Measurements from ENCODE around the gene MOCS1. TPM values are rescaled to one million over a fixed set of nuclear protein-coding genes. Genes with fewer than 3 reads are reported as not detected.
A peak's percentile ranks its signal among the peaks of the same experiment; 100 is the strongest.

MOCS1 gene
- total and polyA plus RNA-seq, 9 of the 15 experiments (the other 6 are each of a cell fraction or from before 2014, with no cell fraction given) = 0.69 to 12.7 (median 8.7) TPM

DNA sequence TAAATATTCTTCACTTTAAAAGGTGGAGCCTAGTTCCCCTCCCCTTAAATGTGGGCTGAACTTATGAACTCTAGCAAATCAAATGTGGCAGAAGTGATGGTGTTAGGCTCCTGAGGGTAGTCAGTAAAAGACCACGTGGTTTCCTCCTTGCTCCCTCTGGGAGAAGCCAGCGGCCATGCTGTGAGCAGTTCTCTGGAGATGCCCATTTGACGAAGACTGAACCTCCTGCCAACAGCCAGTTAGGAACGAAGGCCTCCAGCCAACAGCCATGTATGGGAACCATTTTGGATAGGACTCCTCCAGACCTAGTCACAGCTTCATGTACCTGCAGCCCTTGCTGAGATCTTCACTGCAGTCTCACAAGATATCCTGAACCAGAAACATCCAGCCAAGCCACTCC, 7.6 kb upstream of the MOCS1 start (continued):
- TF ChIP-seq AFF4 (CRISPR knock-in tag; IDR thresholded peaks at IDR 0.05) (peak; percentile 52; the same call in 1 of the 2 replicates), ZNF76 (CRISPR knock-in tag; IDR thresholded peaks at IDR 0.05; ENCODE audit: borderline replicate concordance) (0 out of 2 replicates have a peak, but pooled peaks have one; percentile 49), ZNF449 (CRISPR knock-in tag; IDR thresholded peaks at IDR 0.05) (peak; percentile 89), ZNF644 (tag; IDR thresholded peaks at IDR 0.05; ENCODE audit: low read depth) (peak; percentile 84; the same call in 1 of the 2 replicates), ZBTB17 (CRISPR knock-in tag; IDR thresholded peaks at IDR 0.05) (0 out of 2 replicates have a peak, but pooled peaks have one; percentile 64), RFX1 (IDR thresholded peaks at IDR 0.05) (no peak), MGA (IDR thresholded peaks at IDR 0.05) (peak; percentile 96)
- TF ChIP-seq, protein P1, sequence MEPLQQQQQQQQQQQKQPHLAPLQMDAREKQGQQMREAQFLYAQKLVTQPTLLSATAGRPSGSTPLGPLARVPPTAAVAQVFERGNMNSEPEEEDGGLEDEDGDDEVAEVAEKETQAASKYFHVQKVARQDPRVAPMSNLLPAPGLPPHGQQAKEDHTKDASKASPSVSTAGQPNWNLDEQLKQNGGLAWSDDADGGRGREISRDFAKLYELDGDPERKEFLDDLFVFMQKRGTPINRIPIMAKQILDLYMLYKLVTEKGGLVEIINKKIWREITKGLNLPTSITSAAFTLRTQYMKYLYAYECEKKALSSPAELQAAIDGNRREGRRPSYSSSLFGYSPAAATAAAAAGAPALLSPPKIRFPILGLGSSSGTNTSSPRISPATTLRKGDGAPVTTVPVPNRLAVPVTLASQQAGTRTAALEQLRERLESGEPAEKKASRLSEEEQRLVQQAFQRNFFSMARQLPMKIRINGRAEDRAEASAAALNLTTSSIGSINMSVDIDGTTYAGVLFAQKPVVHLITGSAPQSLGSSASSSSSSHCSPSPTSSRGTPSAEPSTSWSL (CRISPR knock-in tag; IDR thresholded peaks at IDR 0.05; ENCODE audit: borderline replicate concordance) = peak; percentile 84; the same call in 1 of the 2 replicates
